Measurements from ENCODE around the gene FLCN.
A peak's percentile ranks its signal among the peaks of the same experiment; 100 is the strongest.
"Not testable (repeated sequence)": the region's sequence is repeated elsewhere in the genome, so short reads cannot be mapped to it uniquely, and the experiment has no call there.

The FLCN gene

GRCh38 chr17:17206124-17206912 is 30.6 kb downstream of the FLCN start, which contains the start of gene PLD6:
Gene PLD6, minus strand, starts transcription at chr17:17206333. Its CDS starts 47 bp downstream, at chr17:17206286.
- peak; percentile 97 for DNase-seq

DNA sequence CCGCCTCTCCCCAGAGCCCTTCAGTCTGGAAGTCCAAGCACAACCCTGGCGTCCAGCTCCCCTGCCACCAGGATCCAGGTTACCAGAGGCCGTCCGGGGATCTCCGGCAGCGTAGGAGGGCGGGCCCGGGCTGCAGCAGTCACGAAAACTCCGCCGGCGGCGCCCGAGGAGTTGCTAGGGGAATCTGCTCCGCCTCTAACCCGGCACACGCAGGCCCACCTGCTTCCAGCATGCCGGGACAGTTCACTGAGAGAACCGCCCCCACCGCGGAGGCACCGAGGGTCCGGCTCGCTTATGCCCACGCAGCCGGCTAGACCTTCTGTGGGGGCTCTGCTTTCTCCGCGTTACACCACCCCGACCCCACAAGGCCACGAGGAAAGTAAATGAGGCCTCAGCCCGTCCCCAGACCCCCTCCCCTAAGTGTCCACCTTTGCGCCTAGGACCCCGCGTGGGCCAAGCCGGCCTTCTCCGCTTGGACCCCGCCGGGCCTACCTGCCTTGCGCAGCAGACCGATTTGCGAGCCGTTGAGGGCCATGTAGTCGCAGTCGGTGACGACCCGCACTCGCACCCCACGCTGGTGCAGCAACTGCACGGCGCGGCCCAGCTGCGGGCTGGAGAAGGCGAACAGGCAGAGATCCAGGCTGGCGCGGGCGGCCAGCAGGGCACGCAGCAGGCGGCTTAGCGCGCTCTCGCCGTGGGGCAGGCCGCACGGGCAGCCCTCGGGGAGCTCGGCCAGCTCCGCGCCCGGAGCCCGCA is 31.4 kb downstream of the FLCN start:
- DNase-seq = peak; percentile 74

DNA sequence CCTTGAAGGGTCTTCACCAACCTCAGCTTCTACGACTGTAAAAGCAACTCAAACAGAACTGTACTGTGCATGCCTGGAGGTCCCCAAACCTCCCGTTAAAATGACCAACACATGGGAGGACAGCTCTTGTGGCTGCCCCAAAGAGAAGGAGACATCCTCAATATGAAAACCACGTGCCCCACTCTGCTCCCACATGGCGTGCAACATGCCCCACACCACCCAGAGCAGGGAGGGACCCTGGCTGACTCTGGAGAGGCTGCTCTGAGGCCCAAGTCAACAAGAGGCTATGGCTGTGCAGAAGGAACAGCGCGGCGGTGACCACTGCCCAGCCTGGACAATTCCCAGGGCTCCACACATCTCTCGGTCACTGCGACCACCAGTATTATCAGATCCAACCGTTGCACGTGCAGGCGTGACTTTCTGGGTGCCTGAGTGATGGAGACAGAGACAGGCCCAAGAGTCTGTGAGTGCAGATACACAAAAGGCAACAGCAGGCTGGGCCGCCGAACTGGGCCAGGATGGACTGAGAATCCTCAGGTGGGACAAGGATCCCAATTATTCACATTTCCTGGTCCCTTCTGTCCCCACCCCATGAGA is 32.2 kb downstream of the FLCN start:
- no peak for DNase-seq

DNA sequence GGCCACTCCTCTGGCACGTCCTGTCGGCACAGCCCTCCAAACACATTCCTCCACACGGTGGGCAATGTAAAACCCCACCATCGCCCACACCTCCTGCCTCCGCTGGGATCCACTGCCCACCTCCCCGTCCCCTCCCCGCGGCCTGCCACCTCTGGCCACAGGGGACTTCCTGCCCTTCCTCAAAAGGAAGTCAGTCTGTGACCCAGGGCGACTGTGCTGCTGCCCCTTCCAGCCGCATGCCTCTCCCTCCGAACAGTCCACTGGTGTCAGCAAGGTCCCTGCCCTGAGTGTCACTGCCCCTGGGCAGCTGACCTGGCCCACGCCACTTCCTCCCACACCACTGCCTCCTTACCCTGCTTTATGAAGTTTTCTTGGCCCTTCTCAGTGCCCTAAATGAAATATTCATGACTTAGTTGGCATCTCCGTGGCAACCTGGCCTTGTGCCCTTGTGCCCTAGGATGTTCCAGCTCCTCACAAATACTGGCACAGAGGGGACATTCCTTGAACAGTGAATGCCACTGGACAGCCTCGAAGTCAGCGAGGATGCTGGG is 32.9 kb downstream of the FLCN start:
- DNase-seq = no peak

- DNase-seq = no peak
Measured at GRCh38 chr17:17203173-17203730, 33.7 kb downstream of the FLCN start.

GRCh38 chr17:17201907-17202306 is 35.1 kb downstream of the FLCN start:
- no peak for DNase-seq

GRCh38 chr17:17201271-17201670 is 35.7 kb downstream of the FLCN start:
- DNase-seq = no peak

- no peak for DNase-seq
Measured at GRCh38 chr17:17200831-17201230, 36.1 kb downstream of the FLCN start.

DNA sequence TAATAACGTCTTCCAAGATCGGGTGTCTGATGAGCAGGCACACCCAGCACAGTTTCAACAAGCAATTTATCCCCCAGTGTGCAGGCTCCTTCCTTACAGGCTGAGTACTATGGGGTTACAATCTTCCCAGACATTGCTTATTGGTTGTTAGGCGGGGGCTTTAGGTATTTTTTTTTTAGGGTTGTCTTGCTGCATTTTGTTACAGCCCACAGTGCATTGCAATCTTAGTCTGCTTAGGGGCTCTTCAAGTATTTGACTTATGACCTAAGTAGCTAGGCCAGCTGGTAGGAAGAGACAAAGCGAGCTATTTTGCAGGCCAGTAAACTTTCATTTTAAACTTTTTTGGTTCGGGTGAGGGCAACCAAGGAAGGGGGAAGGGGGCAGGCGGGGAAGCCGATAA is 36.7 kb downstream of the FLCN start:
- no peak for DNase-seq

- no peak for DNase-seq
Measured at GRCh38 chr17:17198281-17198680, 38.7 kb downstream of the FLCN start.

- no peak for DNase-seq
Measured at GRCh38 chr17:17196776-17197175, 40.2 kb downstream of the FLCN start.

- DNase-seq = not testable (repeated sequence)
Measured at GRCh38 chr17:17195466-17195865, 41.5 kb downstream of the FLCN start.

DNA sequence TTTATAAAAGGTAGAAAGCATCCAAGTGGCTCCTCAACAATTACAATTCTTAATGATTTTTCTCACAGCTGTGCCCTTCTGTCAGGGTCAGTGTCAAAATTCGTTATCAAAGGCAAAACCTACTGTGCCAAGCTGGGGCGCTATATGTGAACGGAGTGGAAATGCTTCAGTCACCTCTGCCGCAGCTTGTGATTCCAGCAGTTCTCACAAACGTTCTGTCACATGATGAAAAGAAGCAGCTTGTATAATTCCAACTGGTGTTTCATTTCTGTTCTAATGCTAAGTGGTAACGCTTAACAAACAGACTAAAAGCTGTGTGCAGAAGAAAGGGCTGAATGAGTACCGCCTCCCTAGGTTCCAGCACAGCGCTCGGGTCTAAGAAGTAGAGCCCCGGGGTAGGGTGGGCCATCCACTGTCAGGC is 45.0 kb downstream of the FLCN start:
- DNase-seq = no peak

- DNase-seq = no peak
Measured at GRCh38 chr17:17191346-17191792, 45.6 kb downstream of the FLCN start.

DNA sequence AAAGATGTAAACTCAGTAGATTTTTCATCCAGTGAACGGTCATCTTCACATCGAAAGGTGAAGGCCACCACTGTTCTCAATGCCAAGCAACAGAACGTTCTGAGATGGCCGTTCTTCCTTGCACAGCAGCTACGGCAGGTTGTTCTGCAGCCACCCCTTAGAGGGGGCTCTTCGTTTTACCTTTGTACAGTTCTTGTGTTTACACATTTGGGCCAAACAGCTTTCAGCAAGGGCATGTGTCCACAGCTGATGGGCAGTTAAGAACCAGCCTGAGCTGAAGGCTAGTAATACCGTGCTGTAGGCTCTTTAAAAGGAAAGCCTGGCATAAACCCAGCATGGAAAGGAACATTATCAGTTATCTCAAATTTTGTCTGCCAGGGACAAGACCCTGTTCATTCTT is 46.8 kb downstream of the FLCN start:
- DNase-seq = no peak

DNA sequence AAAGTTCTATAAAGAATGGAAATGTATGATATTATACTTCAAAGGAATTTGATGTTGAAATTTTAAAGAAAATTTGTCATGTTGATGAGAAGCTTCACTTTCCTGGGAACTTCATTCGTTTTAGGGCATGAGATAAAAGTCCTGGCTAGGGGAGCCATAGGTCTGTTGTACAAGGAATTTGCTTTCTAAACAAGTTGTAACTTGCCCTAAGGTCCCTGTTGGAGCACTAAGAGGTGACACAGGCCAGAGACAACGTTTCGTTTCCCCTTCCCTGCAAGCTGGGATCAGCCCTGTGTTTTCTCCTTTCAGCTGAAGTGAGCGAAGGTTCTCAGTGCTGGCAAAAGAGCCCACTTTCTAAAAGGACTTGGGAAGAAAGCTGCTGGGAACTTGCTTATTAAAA is 47.4 kb downstream of the FLCN start:
- no peak for DNase-seq

DNA sequence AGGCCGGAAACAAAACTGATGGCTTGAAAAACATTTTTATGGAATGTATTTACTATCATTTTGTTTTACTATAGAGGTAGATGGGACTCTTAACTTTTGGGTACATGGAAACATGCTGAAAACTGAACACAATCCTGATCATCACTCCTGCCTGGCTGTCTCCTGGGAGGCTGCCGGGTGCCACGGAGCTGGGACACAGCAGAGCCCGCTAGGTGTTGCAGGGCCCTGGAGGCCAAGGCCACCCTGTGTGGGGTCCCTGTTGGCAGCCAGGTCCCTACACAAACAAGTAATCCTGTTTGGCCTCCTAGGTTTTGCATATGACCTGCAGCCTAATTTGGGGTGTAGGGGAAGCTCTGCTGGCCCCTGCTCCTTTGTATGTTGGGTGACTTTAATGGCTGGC is 48.4 kb downstream of the FLCN start:
- DNase-seq = no peak

DNA sequence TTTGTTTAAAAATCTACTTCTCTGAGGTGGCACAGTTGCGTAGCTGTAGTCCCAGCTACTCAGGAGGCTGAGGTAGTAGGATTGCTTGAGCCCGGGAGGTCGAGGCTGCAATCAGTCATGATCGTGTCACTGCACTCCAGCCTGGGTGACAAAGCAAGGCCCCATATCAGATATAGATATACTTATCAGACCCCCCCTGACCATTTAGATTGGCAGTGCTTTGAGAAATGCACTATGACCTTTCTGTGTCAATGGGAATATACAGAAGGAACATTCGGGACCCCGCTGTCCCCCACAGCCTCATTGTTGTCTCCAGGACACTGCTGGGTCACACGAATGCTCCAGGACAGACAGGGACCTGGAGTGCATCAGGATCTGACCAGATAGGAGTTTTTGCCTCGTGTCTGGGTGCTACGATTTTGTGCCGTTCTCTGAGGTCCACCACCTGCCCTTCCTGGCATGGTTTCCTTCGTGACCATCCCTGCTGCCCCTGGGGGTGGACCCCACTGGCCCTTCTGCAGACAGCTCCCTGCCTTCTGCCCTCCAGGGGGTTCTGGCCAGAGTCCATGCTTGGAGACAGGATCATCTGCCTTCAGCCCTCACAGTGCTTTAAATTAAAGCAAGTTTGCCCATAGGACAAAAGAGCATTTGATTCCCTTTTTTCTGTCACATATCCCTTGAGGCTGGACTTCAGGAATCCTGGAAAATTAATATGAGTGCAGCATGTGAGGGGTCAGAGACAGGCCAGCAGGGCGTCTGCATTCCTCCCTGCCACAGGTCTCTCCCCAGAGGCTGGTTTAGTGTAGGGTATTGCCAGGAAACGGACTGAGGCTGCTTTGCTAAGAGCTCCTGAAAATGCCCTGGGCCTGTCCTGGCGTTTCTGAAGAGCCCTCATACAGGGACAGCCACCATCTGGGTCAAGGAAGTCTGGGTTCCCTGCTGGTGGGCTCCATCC is 50.1 kb downstream of the FLCN start:
- no peak for DNase-seq

- DNase-seq = peak; percentile 68
Measured at GRCh38 chr17:17186051-17186450, 50.9 kb downstream of the FLCN start.

DNA sequence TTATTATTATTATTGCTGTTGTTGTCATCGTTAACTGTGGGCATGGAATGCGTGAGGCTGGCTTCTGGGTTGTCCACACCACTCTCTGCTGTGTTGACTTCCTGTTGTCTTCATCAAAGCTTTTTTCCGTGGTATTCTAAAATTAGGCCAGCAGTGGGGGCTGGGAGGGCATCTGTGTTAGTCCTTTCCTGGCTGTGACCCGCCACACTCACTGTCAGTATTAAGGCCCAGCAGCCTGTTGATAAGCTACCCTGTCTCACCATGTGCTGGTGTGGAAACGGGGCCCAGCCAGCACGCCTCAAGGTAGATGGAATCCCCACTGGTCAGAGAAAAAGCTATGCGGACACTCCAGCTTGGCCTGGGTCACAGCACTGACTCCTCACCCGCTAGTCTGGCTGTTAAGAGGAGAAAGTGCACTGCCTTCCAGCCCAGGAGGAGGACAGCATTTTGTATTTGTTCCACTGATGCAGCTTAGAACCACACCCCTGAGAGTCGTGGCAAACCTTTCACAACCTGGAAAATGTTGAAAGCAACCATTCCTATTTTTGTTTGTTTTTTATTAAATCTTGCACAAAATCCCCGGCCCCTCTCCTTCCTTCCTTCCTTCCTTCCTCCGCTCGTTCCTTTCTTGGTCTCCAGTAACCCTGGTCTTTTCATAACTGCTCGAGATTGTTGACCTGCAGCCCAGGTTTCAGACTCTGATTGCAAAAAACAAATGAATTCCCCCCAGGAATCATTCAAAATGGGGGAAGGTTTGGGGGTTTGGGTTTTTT is 51.8 kb downstream of the FLCN start:
- DNase-seq = not testable (repeated sequence)

DNA sequence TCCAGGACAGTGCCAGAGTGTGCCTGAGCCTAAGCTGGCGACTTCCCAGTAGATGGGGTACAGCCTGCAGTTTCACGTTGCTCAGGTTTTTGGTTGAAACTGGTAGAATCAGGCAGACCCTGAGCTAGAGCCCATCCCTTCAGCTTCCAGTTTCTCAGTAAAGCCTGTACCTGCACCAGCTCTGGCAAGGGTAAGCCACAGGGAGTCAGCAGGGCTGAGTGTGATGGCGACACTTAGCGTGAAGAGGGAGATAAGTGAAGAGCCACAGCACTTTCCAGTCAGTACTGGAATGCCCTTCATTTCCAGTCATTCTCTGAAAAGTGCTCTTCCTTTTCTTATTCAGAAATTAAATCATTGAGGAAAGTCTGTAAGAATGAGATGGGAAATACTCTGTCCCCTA is 53.2 kb downstream of the FLCN start:
- DNase-seq = no peak

All from activated naive CD4-positive, alpha-beta T cell treated with anti-CD3 and anti-CD28 coated beads, Interleukin-2, amount 50 U/mL, for 16 hours (primary cell).